K562 (cell line): ENCODE results near the gene TESK1. TPM values are rescaled to one million over a fixed set of nuclear protein-coding genes. Genes with fewer than 3 reads are reported as not detected.

ENCODE experiments used
- ATF3 ChIP-seq, 2 experiments: fragments of 450-650 bp in 1 of 2; sonication (generic) in 1 of 2; formaldehyde crosslinking in 1 of 2; IDR thresholded peaks in 1 of 2; conservative IDR thresholded peaks in 1 of 2; 2 replicates each; pipeline versions ENCODE4 v1.6.1 to v1.8.1; 2016 to 2023; ENCODE audit warnings: mild to moderate bottlenecking in 2 of 2, moderate library complexity in 2 of 2, inconsistent platforms in 1 of 2, missing genetic modification reagents in 1 of 2
- CEBPZ ChIP-seq: fragments of 150-350 bp; IDR thresholded peaks from 2 replicates; pipeline ENCODE4 v1.6.1; 2014; ENCODE audit warnings: low read depth, mild to moderate bottlenecking, low read length, borderline replicate concordance
- CREB3 ChIP-seq: fragments of 450-650 bp; conservative IDR thresholded peaks from 2 replicates; pipeline ENCODE4 v1.6.1; 2016; ENCODE audit warnings: missing genetic modification characterization, low read depth, mild to moderate bottlenecking, missing compliant biosample characterization, moderate library complexity
- E4F1 ChIP-seq: fragments of 250-450 bp; sonication (Bioruptor Pico); IDR thresholded peaks from 2 replicates; pipeline ENCODE4 v1.5.0; 2021; ENCODE audit warnings: mild to moderate bottlenecking, borderline replicate concordance
- ETS2 ChIP-seq: IDR thresholded peaks from 2 replicates; pipeline ENCODE4 v1.6.1; 2016; ENCODE audit warnings: borderline replicate concordance, missing genetic modification characterization, mild to moderate bottlenecking, moderate library complexity, missing compliant biosample characterization; ENCODE audit not compliant: poor library complexity, severe bottlenecking
- L3MBTL2 ChIP-seq: fragments of 450-650 bp; IDR thresholded peaks from 2 replicates; pipeline ENCODE4 v1.6.1; 2016; ENCODE audit warnings: mild to moderate bottlenecking, moderate library complexity
- MCM7 ChIP-seq, 2 experiments: fragments of 450-650 bp; IDR thresholded peaks; 2 replicates each; pipeline ENCODE4 v1.6.1; 2016 to 2018
- RBFOX2 ChIP-seq: fragments of 200-400 bp; formaldehyde crosslinking; IDR thresholded peaks from 2 replicates; pipeline ENCODE4 v1.6.1; 2017; ENCODE audit warnings: low read depth, mild to moderate bottlenecking, low read length, moderate library complexity
- SNRNP70 ChIP-seq: fragments of 200-400 bp; formaldehyde crosslinking; optimal IDR thresholded peaks from 2 replicates; pipeline ENCODE3; 2017; ENCODE audit warnings: low read depth, low read length
- STAT6 ChIP-seq: sonication (generic); formaldehyde crosslinking; IDR thresholded peaks from 2 replicates; pipeline ENCODE4 v1.8.1; 2023; ENCODE audit warnings: mild to moderate bottlenecking, missing genetic modification reagents
- ZBTB17 ChIP-seq: fragments of 450-650 bp; formaldehyde crosslinking; IDR thresholded peaks from 2 replicates; pipeline ENCODE4 v1.4.0; 2020; ENCODE audit warnings: mild to moderate bottlenecking
- ZFP30 ChIP-seq: fragments of 250-450 bp; sonication (Bioruptor Pico); IDR thresholded peaks from 2 replicates; pipeline ENCODE4 v1.8.0; 2022; ENCODE audit warnings: moderate library complexity, mild to moderate bottlenecking, inconsistent platforms, borderline replicate concordance
- ZNF212 ChIP-seq: fragments of 450-650 bp; formaldehyde crosslinking; IDR thresholded peaks from 2 replicates; pipeline ENCODE4 v1.4.0; 2020; ENCODE audit warnings: mild to moderate bottlenecking
- ZNF778 ChIP-seq: fragments of 450-650 bp; formaldehyde crosslinking; IDR thresholded peaks from 2 replicates; pipeline ENCODE4 v1.4.0; 2020; ENCODE audit warnings: mild to moderate bottlenecking, moderate library complexity
- polyA plus RNA-seq, 8 experiments: library from polyadenylated mRNA; depleted of rRNA in 4 of 8; stranded (reverse) in 5 of 8; unstranded in 3 of 8; fragments of >200 nt; fragmentation: Nextera tagmentation in 2 of 8; fragmentation: Illumina TruSeq in 1 of 8; extraction: Ambion mirVana in 2 of 8; extraction: Trizol in 1 of 8; gene quantifications; 2 replicates each; pipeline versions ENCODE4 v1.2.1 to v1.2.3, GENCODE V29; 2011 to 2014; ENCODE audit warnings: inconsistent platforms in 1 of 8, missing spikeins in 1 of 8
- total RNA-seq, 7 experiments: library from RNA; depleted of rRNA in 6 of 7; stranded (reverse); fragments of >200 nt in 6 of 7; fragmentation: Illumina TruSeq in 2 of 7; extraction: Trizol in 2 of 7; gene quantifications; 2 replicates each; pipeline versions ENCODE4 v1.2.1 to v1.2.3, GENCODE V29; 2011 to 2021; ENCODE audit warnings: low replicate concordance in 1 of 7

The TESK1 gene
- total and polyA plus RNA-seq, 9 of the 15 experiments (the other 6 are each of a cell fraction or from before 2014, with no cell fraction given): 0.07 to 10.4 (median 4.1) TPM

GRCh38 chr9:35598866-35599590 is 6.0 kb upstream of the TESK1 start (continued):
- TF ChIP-seq CEBPZ: no peak
- no peak for TF ChIP-seq CREB3
- no peak for TF ChIP-seq ETS2
- no peak for TF ChIP-seq L3MBTL2
- TF ChIP-seq ATF3 (IDR thresholded peaks at IDR 0.05): no peak
- no peak for TF ChIP-seq ATF3 (CRISPR knock-in tag; conservative IDR thresholded peaks at IDR 0.05)
- TF ChIP-seq E4F1: no peak
- TF ChIP-seq ZBTB17 (CRISPR knock-in tag): no peak
- TF ChIP-seq SNRNP70: no peak
- TF ChIP-seq ZNF778 (CRISPR knock-in tag): no peak
- TF ChIP-seq RBFOX2: no peak
- TF ChIP-seq ZFP30 (CRISPR knock-in tag): no peak
- no peak for TF ChIP-seq ZNF212
- no peak for TF ChIP-seq MCM7 (IDR thresholded peaks at IDR 0.05)
- no peak for TF ChIP-seq STAT6 (CRISPR knock-in tag)
